AG09309 (cell line): ENCODE data around the gene GINS2.

Experiments used
- DNase-seq: peaks from one replicate; pipeline ENCODE4 v3.0.0-alpha.2; 2010; ENCODE audit warnings: low read depth
- H3K4me3 ChIP-seq: 2 replicates; pipeline ENCODE4 v1.5.1; 2011; ENCODE audit warnings: mild to moderate bottlenecking, low read depth, low read length, moderate library complexity; ENCODE audit not compliant: control insufficient read depth
- CTCF ChIP-seq: IDR thresholded peaks from 2 replicates; pipeline ENCODE4 v1.5.1; 2011; ENCODE audit warnings: mild to moderate bottlenecking, low read depth, low read length, inconsistent platforms; ENCODE audit not compliant: insufficient read depth, control insufficient read depth; ENCODE audit errors: missing control alignments

The GINS2 gene

GRCh38 chr16:85686912-85687591 is 1.7 kb downstream of the GINS2 start:
- no peak overlapping the region for H3K4me3 ChIP-seq
- DNase-seq: no peak
- no peak for TF ChIP-seq CTCF

- H3K4me3 ChIP-seq: no peak overlapping the region
- TF ChIP-seq CTCF: no peak
- no peak for DNase-seq
These were observed 3.5 kb downstream of the GINS2 start for GRCh38 chr16:85685251-85685650.

- TF ChIP-seq CTCF: no peak
- no peak for DNase-seq
These were observed 5.4 kb downstream of the GINS2 start for GRCh38 chr16:85683363-85683762.

GRCh38 chr16:85682516-85682915 is 6.2 kb downstream of the GINS2 start:
- TF ChIP-seq CTCF: no peak
- H3K4me3 ChIP-seq: no peak overlapping the region
- no peak for DNase-seq

More at GRCh38 chr16:85683363-85683762, 5.4 kb downstream of the GINS2 start:
- H3K4me3 ChIP-seq: no peak overlapping the region

- no peak for DNase-seq
- H3K4me3 ChIP-seq: no peak overlapping the region
- TF ChIP-seq CTCF: no peak
These were observed 7.5 kb downstream of the GINS2 start for GRCh38 chr16:85681255-85681654.

GRCh38 chr16:85680352-85680944 is 8.3 kb downstream of the GINS2 start:
- no peak overlapping the region for H3K4me3 ChIP-seq
- TF ChIP-seq CTCF: no peak
- DNase-seq: no peak
